Keratinocyte (primary cell): Measurements from ENCODE around the gene TMEM204. TPM values are rescaled to one million over a fixed set of nuclear protein-coding genes. Genes with fewer than 3 reads are reported as not detected.
A peak's percentile ranks its signal among the peaks of the same experiment; 100 is the strongest.

ENCODE experiments used
- DNase-seq: peaks from one replicate; pipeline ENCODE4 v3.0.0-alpha.2; 2011; ENCODE audit warnings: low read depth, missing footprints, low spot score
- FAIRE-seq: peaks from 2 replicates; lab custom pipeline; 2011; peaks lifted over from hg19 to GRCh38; lab: Jason Lieb, UNC
- H2AFZ ChIP-seq: 2 replicates; pipeline ENCODE4 v1.6.0; 2012; ENCODE audit warnings: low read length, control low read depth, inconsistent platforms; ENCODE audit not compliant: control insufficient read depth
- H3K27ac ChIP-seq: 2 replicates; pipeline ENCODE4 v1.5.1; 2011; ENCODE audit warnings: low read length; ENCODE audit not compliant: control insufficient read depth, insufficient read depth
- H3K27me3 ChIP-seq: 3 replicates; pipeline ENCODE4 v1.6.0; 2011; ENCODE audit warnings: low read length; ENCODE audit not compliant: control insufficient read depth, insufficient read depth; ENCODE audit errors: extremely low read depth
- H3K36me3 ChIP-seq, 2 experiments: 2 replicates in 1 of 2; 3 replicates in 1 of 2; pipeline ENCODE4 v1.5.1; 2011; ENCODE audit warnings: low read length in 2 of 2, mild to moderate bottlenecking in 1 of 2; ENCODE audit not compliant: control insufficient read depth in 2 of 2, insufficient read depth in 2 of 2; ENCODE audit errors: extremely low read depth in 1 of 2
- H3K4me1 ChIP-seq: 3 replicates; pipeline ENCODE4 v1.5.1; 2011; ENCODE audit warnings: low read length; ENCODE audit not compliant: control insufficient read depth, insufficient read depth; ENCODE audit errors: extremely low read depth
- H3K4me2 ChIP-seq: 3 replicates; pipeline ENCODE4 v1.6.0; 2011; ENCODE audit warnings: low read depth, low read length; ENCODE audit not compliant: control insufficient read depth, insufficient read depth; ENCODE audit errors: extremely low read depth
- H3K4me3 ChIP-seq, 3 experiments: fragments of 200-600 bp in 1 of 3; sonication (generic) in 1 of 3; 2 replicates in 2 of 3; 3 replicates in 1 of 3; pipeline ENCODE4 v1.5.1; 2011 to 2016; ENCODE audit warnings: low read length in 3 of 3, mild to moderate bottlenecking in 3 of 3, control low read depth in 2 of 3, inconsistent platforms in 1 of 3, low read depth in 1 of 3, mixed read lengths in 1 of 3, mixed run types in 1 of 3, moderate library complexity in 1 of 3; ENCODE audit not compliant: control insufficient read depth in 2 of 3, insufficient read depth in 2 of 3; ENCODE audit errors: extremely low read depth in 1 of 3
- H3K79me2 ChIP-seq: 2 replicates; pipeline ENCODE4 v1.6.0; 2012; ENCODE audit warnings: low read length; ENCODE audit not compliant: control insufficient read depth, insufficient read depth
- H3K9ac ChIP-seq: 3 replicates; pipeline ENCODE4 v1.6.0; 2011; ENCODE audit warnings: low read length; ENCODE audit not compliant: control insufficient read depth, insufficient read depth; ENCODE audit errors: extremely low read depth
- H3K9me1 ChIP-seq: 3 replicates; pipeline ENCODE4 v1.6.0; 2011; ENCODE audit warnings: low read length; ENCODE audit not compliant: control insufficient read depth, insufficient read depth; ENCODE audit errors: extremely low read depth
- H3K9me3 ChIP-seq: 2 replicates; pipeline ENCODE4 v1.5.1; 2012; ENCODE audit warnings: low read depth, low read length; ENCODE audit not compliant: control insufficient read depth
- H4K20me1 ChIP-seq: 3 replicates; pipeline ENCODE4 v1.6.0; 2011; ENCODE audit warnings: low read length; ENCODE audit not compliant: control insufficient read depth, insufficient read depth; ENCODE audit errors: extremely low read depth
- CTCF ChIP-seq, 3 experiments: IDR thresholded peaks in 1 of 3; conservative IDR thresholded peaks in 1 of 3; optimal IDR thresholded peaks in 1 of 3; 2 replicates in 2 of 3; 3 replicates in 1 of 3; pipeline versions ENCODE3 to v1.5.1; 2011; ENCODE audit warnings: low read length in 3 of 3, mild to moderate bottlenecking in 3 of 3, moderate library complexity in 2 of 3, control low read depth in 1 of 3, inconsistent platforms in 1 of 3; ENCODE audit not compliant: insufficient read depth in 2 of 3; ENCODE audit errors: extremely low read depth in 1 of 3
- EZH2 ChIP-seq: IDR thresholded peaks from one replicate; pipeline ENCODE4 v1.6.1; 2012; ENCODE audit warnings: inconsistent platforms, mild to moderate bottlenecking, low read length, moderate library complexity
- dilution Hi-C: fragments of 300-500 bp; cut with MboI; formaldehyde crosslinking; loops from one replicate; pipeline ENCODE4 v1.7.0; 2020; ENCODE audit warnings: low sequenced_read_pairs; ENCODE audit not compliant: extremely low pct_ligation_motif_present
- polyA plus RNA-seq, 5 experiments: library from polyadenylated mRNA; depleted of rRNA in 3 of 5; stranded (reverse) in 3 of 5; stranded (forward) in 1 of 5; unstranded in 1 of 5; fragments of >200 nt; gene quantifications; 1 replicate in 1 of 5; 2 replicates in 3 of 5; 3 replicates in 1 of 5; pipeline versions ENCODE4 v1.2.1 to v1.2.3, GENCODE V29; 2011 to 2012; ENCODE audit warnings: missing spikeins in 2 of 5, low read depth in 1 of 5, low replicate concordance in 1 of 5

TMEM204 gene
- polyA plus RNA-seq, 1 donor (not counting 4 experiments of a cell fraction or from before 2014, with no cell fraction given), result 1.0 TPM

GRCh38 chr16:1492082-1492922 lies 41.2 kb upstream of the TMEM204 start:
- peak overlapping the region; percentile 84 for H3K27ac ChIP-seq

GRCh38 chr16:1492923-1493745 lies 40.3 kb upstream of the TMEM204 start, which contains the start of gene TELO2:
TELO2 (plus strand) TSS chr16:1493360; CDS start chr16:1494282, 922 bp downstream.
- FAIRE-seq (no peak), DNase-seq (peak; percentile 21)
- Histone ChIP-seq H2AFZ (peak within 1 kb of the TSS; percentile 97), H3K9ac (peak within 1 kb of the TSS; percentile 86), H3K4me1 (peaks cover 19% of the 10 kb centered on the region), H3K27ac (peak within 1 kb of the TSS; percentile 84), H3K9me3 (no peaks in the 10 kb centered on the region), H3K36me3 (peaks cover 2 to 4% of the 10 kb centered on the region in 2 experiments), H3K4me2 (peak within 1 kb of the TSS; percentile 91), H3K4me3 (peak within 1 kb of the TSS; percentile 67 to 85 (median 77)), H4K20me1 (no peaks in the 10 kb centered on the region), H3K27me3 (no peaks in the 10 kb centered on the region), H3K9me1 (no peaks in the 10 kb centered on the region), H3K79me2 (peaks cover 30% of the 10 kb centered on the region)
- TF ChIP-seq EZH2 (no peak), CTCF (optimal IDR thresholded peaks at IDR 0.05 in 1 of 3, IDR thresholded peaks at IDR 0.05 in 1 of 3, conservative IDR thresholded peaks at IDR 0.05 in 1 of 3; ENCODE audit: extremely low read depth in 1 of 3, insufficient read depth in 2 of 3, low read length in 3 of 3) (no peak)
- dilution Hi-C loops, result no loop called here

More at GRCh38 chr16:1492082-1492922, 41.2 kb upstream of the TMEM204 start:
- Histone ChIP-seq H3K4me1 (peaks cover 19% of the 10 kb centered on the region), H2AFZ (peak overlapping the region; percentile 97), H4K20me1 (no peaks in the 10 kb centered on the region), H3K36me3 (peaks cover 2 to 4% of the 10 kb centered on the region in 2 experiments), H3K79me2 (peaks cover 30% of the 10 kb centered on the region), H3K9ac (peak overlapping the region; percentile 86), H3K4me2 (peak overlapping the region; percentile 91), H3K9me1 (no peaks in the 10 kb centered on the region), H3K9me3 (no peaks in the 10 kb centered on the region), H3K4me3 (peak overlapping the region in 1 of 3 experiments; percentile 69), H3K27me3 (no peaks in the 10 kb centered on the region)
- dilution Hi-C loops, result no loop called here
- no peak for FAIRE-seq
- no peak for DNase-seq
- TF ChIP-seq EZH2, result no peak
- no peak for TF ChIP-seq CTCF (optimal IDR thresholded peaks at IDR 0.05 in 1 of 3, IDR thresholded peaks at IDR 0.05 in 1 of 3, conservative IDR thresholded peaks at IDR 0.05 in 1 of 3; ENCODE audit: extremely low read depth in 1 of 3, insufficient read depth in 2 of 3, low read length in 3 of 3)
